ENCODE results near the gene SLC2A14.
"Not testable (repeated sequence)": the region's sequence is repeated elsewhere in the genome, so short reads cannot be mapped to it uniquely, and the experiment has no call there.

The SLC2A14 gene

DNA sequence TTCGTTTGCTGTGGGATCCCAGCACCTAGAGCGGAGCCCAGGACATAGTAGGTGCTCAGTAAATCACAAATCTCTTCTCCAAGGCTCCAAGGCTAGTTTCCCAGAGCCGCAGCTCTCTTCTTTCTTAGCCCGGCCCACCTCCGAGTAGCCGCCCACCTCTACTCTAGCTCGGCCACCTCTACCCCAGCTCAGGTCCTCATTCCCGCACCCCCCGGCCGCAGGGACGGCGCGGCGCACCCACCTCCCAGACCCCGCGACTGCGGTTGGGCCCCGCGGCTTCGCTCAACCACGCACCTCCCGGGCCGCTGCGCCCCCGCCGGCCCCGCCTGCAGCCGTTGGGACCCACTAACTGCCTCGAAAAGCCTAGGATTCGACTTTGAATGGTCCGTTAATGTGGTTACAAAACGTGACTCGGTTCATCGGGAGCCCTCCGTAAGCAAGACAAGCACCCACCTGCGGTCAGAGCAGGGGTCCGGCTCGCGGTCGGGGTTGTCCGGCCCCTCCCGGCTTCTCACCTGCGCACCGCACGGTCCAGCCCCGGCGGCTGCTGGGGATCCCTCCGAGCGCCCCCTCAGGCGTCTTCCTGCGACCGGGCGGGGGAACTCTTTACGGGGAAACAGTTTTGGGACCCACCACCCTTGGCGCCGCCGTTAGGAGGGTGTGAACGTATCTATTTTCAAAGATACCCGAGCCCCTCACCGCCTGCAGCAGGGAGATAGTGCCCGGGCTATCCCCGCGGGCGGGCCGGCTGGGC is at the start of gene SLC2A14:
Gene SLC2A14, minus strand, starts transcription at position 350 of the 754 bp plus-strand sequence. CDS start 3,035 bp downstream, outside the sequence.
- Mint-ChIP-seq H3K9me3 (ENCODE audit: low read depth) (no peaks in the 10 kb centered on the region), H3K27ac (no peak within 1 kb of the TSS), H3K36me3 (peaks cover 6% of the 10 kb centered on the region), H3K4me3 (peak within 1 kb of the TSS; percentile 49), H3K4me1 (ENCODE audit: low read depth) (peaks cover 2% of the 10 kb centered on the region), H3K27me3 (peaks cover 13% of the 10 kb centered on the region)

DNA sequence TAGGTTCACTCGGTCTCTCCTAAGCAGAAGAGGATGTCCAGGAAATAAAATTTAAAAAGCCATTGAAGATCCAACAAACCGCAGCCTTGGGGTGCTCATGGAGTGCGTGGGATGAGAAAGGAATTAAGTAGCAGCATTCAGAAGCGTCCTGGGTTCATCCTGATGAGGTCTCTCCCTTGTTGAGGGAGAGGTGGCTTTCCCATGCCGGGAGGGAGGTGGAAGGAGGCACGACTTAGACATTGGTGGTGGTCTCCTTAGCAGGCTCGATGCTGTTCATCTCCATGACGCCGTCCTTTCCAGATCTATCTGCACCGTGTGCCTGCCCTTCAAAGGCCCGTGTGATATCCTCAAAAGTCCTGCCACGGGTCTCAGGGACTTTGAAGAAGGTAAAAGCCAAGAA is 48.5 kb upstream of the SLC2A14 start:
- not testable (repeated sequence) for H3K4me3 Mint-ChIP-seq; H3K9me3 Mint-ChIP-seq (ENCODE audit: low read depth); H3K27me3 Mint-ChIP-seq
- Mint-ChIP-seq H3K36me3 (peaks cover 24% of the 10 kb centered on the region), H3K4me1 (ENCODE audit: low read depth) (peaks cover 53% of the 10 kb centered on the region), H3K27ac (peak overlapping the region; percentile 61)

DNA sequence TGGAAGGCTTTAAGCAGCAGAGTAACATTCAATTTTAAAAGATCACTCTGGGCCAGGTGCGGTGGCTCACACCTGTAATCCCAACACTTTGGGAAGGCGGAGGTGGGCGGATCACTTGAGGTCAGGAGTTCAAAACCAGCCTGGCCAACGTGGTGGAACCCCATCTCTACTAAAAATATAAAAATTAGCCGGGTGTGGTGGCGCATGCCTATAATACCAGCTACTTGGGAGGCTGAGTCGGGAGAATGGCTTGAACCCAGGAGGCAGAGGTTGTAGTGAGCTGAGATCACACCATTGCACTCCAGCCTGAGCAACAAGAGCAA is 45.5 kb upstream of the SLC2A14 start:
- Mint-ChIP-seq H3K36me3 (peaks cover 21% of the 10 kb centered on the region), H3K4me1 (ENCODE audit: low read depth) (peaks cover 46% of the 10 kb centered on the region)
- H3K27ac Mint-ChIP-seq; H3K4me3 Mint-ChIP-seq; H3K9me3 Mint-ChIP-seq (ENCODE audit: low read depth); H3K27me3 Mint-ChIP-seq: not testable (repeated sequence)

DNA sequence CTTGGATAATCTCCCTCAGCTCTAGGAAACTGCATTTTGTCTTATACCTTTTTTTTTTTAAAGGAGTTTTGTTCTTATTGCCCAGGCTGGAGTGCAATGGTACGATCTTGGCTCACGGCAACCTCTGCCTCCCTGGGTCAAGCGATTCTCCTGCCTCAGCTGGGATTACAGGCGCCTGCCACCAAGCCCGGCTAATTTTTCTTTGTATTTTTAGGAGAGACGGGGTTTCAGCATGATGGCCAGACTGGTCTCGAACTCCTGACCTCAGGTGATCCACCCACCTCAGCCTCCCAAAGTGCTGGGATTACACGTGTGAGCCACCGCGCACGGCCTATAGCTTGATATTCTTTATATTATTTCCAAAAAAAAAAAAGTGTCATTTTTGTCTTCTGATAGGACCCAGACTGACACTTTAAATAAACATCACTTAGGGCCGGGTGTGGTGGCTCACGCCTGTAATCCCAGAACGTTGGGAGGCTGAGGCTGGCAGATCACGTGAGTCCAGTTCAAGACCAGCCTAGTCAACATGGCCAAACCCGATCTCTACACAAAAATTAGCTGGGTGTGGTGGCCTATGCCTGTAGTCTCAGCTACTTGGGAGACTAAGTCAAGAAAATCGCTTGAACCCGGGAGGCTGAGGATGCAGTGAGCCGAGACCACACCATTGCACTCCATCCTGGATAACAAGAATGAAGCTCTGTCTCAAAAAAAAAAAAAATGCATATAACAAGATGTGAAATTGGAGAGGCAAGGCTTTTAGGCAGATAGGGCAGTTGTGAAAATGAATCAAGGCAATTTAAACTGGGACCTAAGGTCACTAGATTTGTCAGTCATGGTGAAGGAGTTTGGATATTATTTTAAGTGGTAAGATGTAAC is 44.9 kb upstream of the SLC2A14 start:
- Mint-ChIP-seq H3K36me3 (peaks cover 21% of the 10 kb centered on the region), H3K4me1 (ENCODE audit: low read depth) (peaks cover 46% of the 10 kb centered on the region), H3K27ac (no peak overlapping the region), H3K27me3 (no peaks in the 10 kb centered on the region), H3K9me3 (ENCODE audit: low read depth) (no peaks in the 10 kb centered on the region), H3K4me3 (no peak overlapping the region)

- Mint-ChIP-seq H3K4me3 (no peak overlapping the region), H3K4me1 (ENCODE audit: low read depth) (peaks cover 43% of the 10 kb centered on the region), H3K27me3 (no peaks in the 10 kb centered on the region), H3K36me3 (peaks cover 21% of the 10 kb centered on the region), H3K9me3 (ENCODE audit: low read depth) (no peaks in the 10 kb centered on the region), H3K27ac (no peak overlapping the region)
Observed at GRCh38 chr12:7916936-7917335, 44.2 kb upstream of the SLC2A14 start.

- Mint-ChIP-seq H3K4me3 (peak overlapping the region; percentile 38), H3K4me1 (ENCODE audit: low read depth) (peaks cover 34% of the 10 kb centered on the region), H3K36me3 (peaks cover 15% of the 10 kb centered on the region), H3K27ac (no peak overlapping the region), H3K27me3 (no peaks in the 10 kb centered on the region), H3K9me3 (ENCODE audit: low read depth) (no peaks in the 10 kb centered on the region)
Observed at GRCh38 chr12:7915661-7916403, 43.1 kb upstream of the SLC2A14 start.

DNA sequence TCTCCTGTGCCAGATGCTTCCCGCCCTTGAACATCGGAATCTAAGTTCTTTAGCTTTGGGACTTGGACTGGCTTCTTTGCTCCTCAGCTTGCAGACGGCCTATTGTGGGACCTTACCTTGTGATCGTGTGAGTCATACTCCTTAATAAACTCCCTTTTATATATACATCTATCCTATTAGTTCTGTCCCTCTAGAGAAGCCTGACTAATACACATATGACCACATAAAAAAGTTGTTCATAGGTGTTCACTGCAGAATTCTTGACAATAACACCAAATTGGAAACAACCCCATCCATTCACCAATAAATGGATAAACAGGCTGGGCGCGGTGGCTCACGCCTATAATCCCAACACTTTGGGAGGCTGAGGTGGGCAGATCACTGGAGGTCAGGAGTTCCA is 37.4 kb upstream of the SLC2A14 start:
- not testable (repeated sequence) for H3K4me3 Mint-ChIP-seq; H3K36me3 Mint-ChIP-seq; H3K4me1 Mint-ChIP-seq (ENCODE audit: low read depth); H3K27ac Mint-ChIP-seq; H3K27me3 Mint-ChIP-seq; H3K9me3 Mint-ChIP-seq (ENCODE audit: low read depth)

DNA sequence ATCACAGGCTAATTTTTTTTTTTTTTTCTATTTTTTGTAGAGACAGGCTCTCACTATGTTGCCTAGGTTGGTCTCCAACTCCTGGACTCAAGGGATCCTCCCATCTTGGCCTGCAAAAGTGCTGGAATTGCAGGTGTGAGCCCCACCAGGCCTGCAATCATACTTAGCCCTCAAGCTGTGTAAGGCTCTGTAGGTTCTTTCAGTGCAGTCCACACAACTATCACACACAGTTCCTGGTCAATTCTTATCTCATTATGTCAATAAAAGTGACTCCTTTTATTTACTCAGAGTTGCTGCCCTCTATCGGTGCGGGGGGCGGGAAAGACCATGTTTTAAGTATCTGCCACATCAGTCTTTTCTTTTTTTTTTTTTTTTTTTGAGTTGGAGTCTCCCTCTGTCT is 34.3 kb upstream of the SLC2A14 start:
- H3K9me3 Mint-ChIP-seq (ENCODE audit: low read depth), result no peaks in the 10 kb centered on the region
- no peak overlapping the region for H3K27ac Mint-ChIP-seq
- H3K36me3 Mint-ChIP-seq, result no peaks in the 10 kb centered on the region
- H3K4me1 Mint-ChIP-seq (ENCODE audit: low read depth), result no peaks in the 10 kb centered on the region
- H3K4me3 Mint-ChIP-seq, result no peak overlapping the region
- no peaks in the 10 kb centered on the region for H3K27me3 Mint-ChIP-seq

DNA sequence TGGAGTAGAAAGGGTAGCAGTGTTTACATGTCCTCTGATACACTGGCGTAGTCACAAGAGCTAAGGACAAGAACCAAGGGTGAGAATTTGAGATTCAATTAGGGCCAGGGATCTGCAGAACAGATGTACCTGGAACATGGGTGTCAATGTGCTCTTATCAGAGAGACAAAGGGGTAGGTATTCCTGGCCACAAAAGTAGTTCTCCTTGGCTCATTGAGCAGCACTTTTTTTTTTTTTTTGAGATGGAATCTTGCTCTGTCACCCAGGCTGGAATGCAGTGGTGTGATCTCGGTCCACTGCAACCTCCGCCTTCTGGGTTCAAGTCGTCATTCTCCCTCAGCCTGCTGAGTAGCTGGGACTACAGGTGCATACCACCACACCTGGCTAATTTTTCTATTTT is 33.6 kb upstream of the SLC2A14 start:
- H3K27ac Mint-ChIP-seq; H3K27me3 Mint-ChIP-seq; H3K4me1 Mint-ChIP-seq (ENCODE audit: low read depth); H3K9me3 Mint-ChIP-seq (ENCODE audit: low read depth); H3K4me3 Mint-ChIP-seq; H3K36me3 Mint-ChIP-seq: not testable (repeated sequence)

DNA sequence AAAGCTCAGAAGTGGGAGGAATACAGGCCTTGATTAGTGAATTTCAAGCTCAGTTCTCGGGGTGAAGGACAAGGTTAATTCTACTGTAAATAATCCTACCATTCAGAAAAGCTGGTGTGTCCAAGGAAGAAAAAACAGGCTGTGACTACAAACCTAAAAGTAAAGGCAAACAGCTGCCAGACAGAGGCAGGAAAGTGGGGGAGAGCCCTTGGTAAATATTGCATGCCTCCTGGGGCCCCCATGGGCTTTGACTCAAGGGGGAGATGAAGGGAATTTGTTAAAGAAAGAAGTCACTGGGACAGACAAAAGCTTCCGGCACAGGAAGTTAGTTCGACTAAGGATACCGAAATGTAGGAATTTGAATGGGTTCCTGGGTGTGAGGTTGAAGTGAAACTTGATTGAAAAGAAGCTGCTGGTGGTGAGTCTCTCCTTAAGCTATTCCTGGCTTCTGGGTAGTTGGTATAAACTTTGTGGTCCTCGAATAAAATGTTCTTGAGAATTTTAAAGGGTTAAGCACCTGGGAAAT is 32.9 kb upstream of the SLC2A14 start:
- H3K4me3 Mint-ChIP-seq; H3K27ac Mint-ChIP-seq; H3K4me1 Mint-ChIP-seq (ENCODE audit: low read depth); H3K27me3 Mint-ChIP-seq; H3K9me3 Mint-ChIP-seq (ENCODE audit: low read depth); H3K36me3 Mint-ChIP-seq: not testable (repeated sequence)

GRCh38 chr12:7905071-7905470 is 32.4 kb upstream of the SLC2A14 start:
- Mint-ChIP-seq H3K4me3 (no peak overlapping the region), H3K36me3 (no peaks in the 10 kb centered on the region), H3K4me1 (ENCODE audit: low read depth) (no peaks in the 10 kb centered on the region), H3K27ac (no peak overlapping the region), H3K9me3 (ENCODE audit: low read depth) (no peaks in the 10 kb centered on the region), H3K27me3 (no peaks in the 10 kb centered on the region)

DNA sequence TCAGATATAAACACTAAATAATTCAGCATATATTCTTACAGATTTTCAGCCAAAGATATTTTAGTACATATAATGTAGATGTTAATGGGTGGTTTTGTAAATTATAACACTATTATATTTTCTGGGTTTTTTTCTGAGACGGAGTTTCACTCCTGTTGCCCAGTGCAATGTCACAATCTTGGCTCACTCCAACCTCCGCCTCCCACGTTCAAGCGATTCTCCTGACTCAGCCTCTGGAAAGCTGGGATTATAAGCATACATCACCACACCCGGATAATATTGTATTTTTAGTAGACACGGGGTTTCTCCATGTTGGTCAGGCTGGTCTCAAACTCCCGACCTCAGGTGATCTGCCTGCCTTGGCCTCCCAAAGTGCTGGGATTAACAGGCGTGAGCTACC is 29.7 kb upstream of the SLC2A14 start:
- H3K27me3 Mint-ChIP-seq; H3K4me3 Mint-ChIP-seq; H3K4me1 Mint-ChIP-seq (ENCODE audit: low read depth); H3K27ac Mint-ChIP-seq; H3K9me3 Mint-ChIP-seq (ENCODE audit: low read depth); H3K36me3 Mint-ChIP-seq: not testable (repeated sequence)

GRCh38 chr12:7899755-7900154 is 27.0 kb upstream of the SLC2A14 start:
- no peak overlapping the region for H3K4me3 Mint-ChIP-seq
- no peaks in the 10 kb centered on the region for H3K36me3 Mint-ChIP-seq
- no peaks in the 10 kb centered on the region for H3K27me3 Mint-ChIP-seq
- H3K27ac Mint-ChIP-seq, result no peak overlapping the region
- H3K4me1 Mint-ChIP-seq (ENCODE audit: low read depth), result no peaks in the 10 kb centered on the region
- no peaks in the 10 kb centered on the region for H3K9me3 Mint-ChIP-seq (ENCODE audit: low read depth)

DNA sequence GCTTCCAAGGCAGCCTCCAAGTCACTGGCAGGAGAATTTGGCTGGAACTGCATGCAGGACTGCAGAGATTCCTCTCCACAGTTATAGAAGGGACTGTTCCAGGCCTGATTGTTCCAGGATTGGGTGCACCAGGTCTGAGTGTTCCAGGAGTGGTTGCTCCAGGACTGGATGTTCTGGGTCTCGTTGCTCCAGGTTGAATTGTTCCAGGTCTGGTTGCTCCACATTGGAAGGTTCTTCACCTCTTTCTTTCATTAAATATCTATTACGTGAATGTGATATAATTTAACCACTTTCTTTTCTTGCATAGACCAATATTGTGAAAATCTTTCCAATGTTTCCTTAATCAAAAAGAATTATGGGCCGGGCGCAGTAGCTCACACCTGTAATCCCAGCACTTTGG is 24.0 kb upstream of the SLC2A14 start:
- not testable (repeated sequence) for H3K27ac Mint-ChIP-seq; H3K4me1 Mint-ChIP-seq (ENCODE audit: low read depth); H3K27me3 Mint-ChIP-seq; H3K9me3 Mint-ChIP-seq (ENCODE audit: low read depth); H3K4me3 Mint-ChIP-seq; H3K36me3 Mint-ChIP-seq

All from activated naive CD8-positive, alpha-beta T cell (primary cell).